ENCODE results near the gene GPR108. TPM values are rescaled to one million over a fixed set of nuclear protein-coding genes. Genes with fewer than 3 reads are reported as not detected.

Gene GPR108
- total RNA-seq, 1 experiment from 2014 or later = 53.6 TPM

GRCh38 chr19:6768236-6768785 is 30.9 kb upstream of the GPR108 start:
- ChIA-PET CTCF (no interaction called here), POLR2A (no interaction called here)
- Mint-ChIP-seq H3K4me3 (ENCODE audit: unreplicated experiment) (peak overlapping the region; percentile 80), H3K36me3 (ENCODE audit: insufficient read depth, unreplicated experiment) (peaks cover 40% of the 10 kb centered on the region), H3K27ac (ENCODE audit: unreplicated experiment) (no peak overlapping the region), H3K9me3 (ENCODE audit: unreplicated experiment) (no peaks in the 10 kb centered on the region), H3K27me3 (ENCODE audit: insufficient read depth, unreplicated experiment) (no peaks in the 10 kb centered on the region), H3K4me1 (ENCODE audit: low read depth, unreplicated experiment) (peaks cover 10% of the 10 kb centered on the region)
- intact Hi-C loops (cut with micrococcal nuclease; ENCODE audit: unreplicated experiment) = no loop called here
- H3K36me3 ChIP-seq (ENCODE audit: control insufficient read depth, insufficient read depth, low read length) = no peaks in the 10 kb centered on the region; the same call in 1 of the 2 replicates
- no peaks in the 10 kb centered on the region for H3K27me3 ChIP-seq (replicated peaks; ENCODE audit: control insufficient read depth, insufficient read depth, low read length)
- no peak for DNase-seq
- H3K4me3 ChIP-seq (ENCODE audit: low read depth, low read length) = no peak overlapping the region
- BruUV-seq (replicated peaks) = no TSS peak
- H3K9me3 ChIP-seq = no peaks in the 10 kb centered on the region
- H3K4me1 ChIP-seq = peaks cover 13% of the 10 kb centered on the region
- TF ChIP-seq CTCF (IDR thresholded peaks at IDR 0.05; ENCODE audit: insufficient read depth in 1 of 2, low read depth in 1 of 2, low read length in 1 of 2, severe bottlenecking in 1 of 2, unreplicated experiment in 1 of 2) = no peak

DNA sequence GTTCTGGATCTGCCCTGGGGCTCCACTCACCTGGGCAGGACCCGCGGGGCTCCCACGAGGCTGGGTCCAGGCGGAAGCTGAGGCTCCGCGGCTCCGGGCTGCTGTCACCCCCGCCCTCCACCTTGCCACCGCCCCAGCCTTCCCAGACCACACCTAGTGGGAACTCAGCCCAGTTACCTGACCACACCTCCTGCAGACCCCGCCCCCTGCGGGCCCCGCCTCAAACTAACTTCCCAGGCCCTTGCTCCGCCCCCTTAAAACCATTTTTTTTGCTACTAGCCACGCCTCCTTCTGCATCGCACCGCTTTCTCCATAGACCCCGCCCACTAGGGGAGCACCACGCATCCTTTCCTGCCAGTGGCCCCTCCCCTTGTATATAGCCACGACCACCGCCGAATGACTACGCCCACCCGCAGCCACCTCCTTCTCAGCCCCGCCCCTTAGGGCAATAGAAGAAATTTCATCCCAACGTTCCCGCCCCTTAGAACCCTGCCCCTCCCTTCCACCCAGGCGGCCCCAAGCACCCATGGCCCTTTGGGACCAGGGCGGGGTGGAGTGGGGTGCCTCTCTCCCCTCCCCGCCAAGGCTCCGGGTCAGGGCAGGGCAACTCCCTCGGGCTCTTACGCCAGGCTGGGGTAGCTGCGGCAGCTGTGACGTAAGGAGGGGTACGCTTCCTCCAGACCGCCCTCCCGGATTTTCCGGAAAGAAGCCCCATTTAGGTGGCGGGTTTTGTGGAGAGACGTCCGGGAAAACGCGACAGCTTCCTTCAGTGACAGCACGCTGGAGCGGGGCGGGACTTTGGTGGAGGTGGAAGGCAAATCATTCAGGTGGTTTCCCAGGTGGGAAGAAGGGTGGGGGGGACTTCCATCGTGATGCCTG is 30.2 kb upstream of the GPR108 start, which contains the start of gene SH2D3A:
TSS of gene SH2D3A (minus strand) at position 79 of the 879 bp plus-strand sequence. CDS start 3,687 bp downstream, outside the sequence.
- no TSS peak for BruUV-seq (replicated peaks)
- peak; percentile 95 to 96 for DNase-seq
- intact Hi-C loops (cut with micrococcal nuclease; ENCODE audit: unreplicated experiment) = loop anchor here (1.0 to 2.0 kb wide), 2 partner anchors 96 to 251 kb away; no protein-coding TSS in a partner anchor

More for the DNA sequence above, 30.2 kb upstream of the GPR108 start, which contains the start of gene SH2D3A:
- ChIA-PET CTCF (interaction anchor here (1.6 kb wide), 1 partner anchor 29 kb away, joined by 5 read pairs; no protein-coding TSS in a partner anchor), POLR2A (interaction anchor here (0.6 to 1.9 kb wide), 2 partner anchors 15 to 27 kb away, joined by 3 to 13 read pairs; no protein-coding TSS in a partner anchor)
- Mint-ChIP-seq H3K27ac (ENCODE audit: unreplicated experiment) (peak within 1 kb of the TSS; percentile 94), H3K9me3 (ENCODE audit: unreplicated experiment) (no peaks in the 10 kb centered on the region), H3K4me1 (ENCODE audit: low read depth, unreplicated experiment) (peaks cover 10% of the 10 kb centered on the region), H3K36me3 (ENCODE audit: insufficient read depth, unreplicated experiment) (peaks cover 43% of the 10 kb centered on the region), H3K4me3 (ENCODE audit: unreplicated experiment) (peak within 1 kb of the TSS; percentile 80), H3K27me3 (ENCODE audit: insufficient read depth, unreplicated experiment) (no peaks in the 10 kb centered on the region)
- no peak for TF ChIP-seq CTCF (IDR thresholded peaks at IDR 0.05; ENCODE audit: insufficient read depth in 1 of 2, low read depth in 1 of 2, low read length in 1 of 2, severe bottlenecking in 1 of 2, unreplicated experiment in 1 of 2)
- Histone ChIP-seq H3K27me3 (replicated peaks; ENCODE audit: control insufficient read depth, insufficient read depth, low read length) (no peaks in the 10 kb centered on the region), H3K4me3 (ENCODE audit: low read depth, low read length) (peak within 1 kb of the TSS; percentile 80), H3K9me3 (no peaks in the 10 kb centered on the region), H3K4me1 (peaks cover 13% of the 10 kb centered on the region), H3K36me3 (ENCODE audit: control insufficient read depth, insufficient read depth, low read length) (no peaks in the 10 kb centered on the region; the same call in 1 of the 2 replicates)

Data from Caco-2 (cell line).